ENCODE measurements around the gene RARRES2.

DNA sequence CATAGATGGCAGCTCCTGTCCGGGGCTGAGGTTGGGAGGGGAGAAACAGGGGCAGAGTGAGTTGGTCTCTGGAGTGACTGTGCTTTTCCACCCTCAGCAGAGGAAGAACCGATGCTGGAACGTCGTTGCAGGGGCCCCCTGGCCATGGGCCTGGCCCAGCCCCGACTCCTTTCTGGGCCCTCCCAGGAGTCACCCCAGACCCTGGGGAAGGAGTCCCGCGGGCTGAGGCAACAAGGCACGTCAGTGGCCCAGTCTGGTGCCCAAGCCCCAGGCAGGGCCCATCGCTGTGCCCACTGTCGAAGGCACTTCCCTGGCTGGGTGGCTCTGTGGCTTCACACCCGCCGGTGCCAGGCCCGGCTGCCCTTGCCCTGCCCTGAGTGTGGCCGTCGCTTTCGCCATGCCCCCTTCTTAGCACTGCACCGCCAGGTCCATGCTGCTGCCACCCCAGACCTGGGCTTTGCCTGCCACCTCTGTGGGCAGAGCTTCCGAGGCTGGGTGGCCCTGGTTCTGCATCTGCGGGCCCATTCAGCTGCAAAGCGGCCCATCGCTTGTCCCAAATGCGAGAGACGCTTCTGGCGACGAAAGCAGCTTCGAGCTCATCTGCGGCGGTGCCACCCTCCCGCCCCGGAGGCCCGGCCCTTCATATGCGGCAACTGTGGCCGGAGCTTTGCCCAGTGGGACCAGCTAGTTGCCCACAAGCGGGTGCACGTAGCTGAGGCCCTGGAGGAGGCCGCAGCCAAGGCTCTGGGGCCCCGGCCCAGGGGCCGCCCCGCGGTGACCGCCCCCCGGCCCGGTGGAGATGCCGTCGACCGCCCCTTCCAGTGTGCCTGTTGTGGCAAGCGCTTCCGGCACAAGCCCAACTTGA lies 29.9 kb upstream of the RARRES2 start:
- TF ChIP-seq, protein P1, sequence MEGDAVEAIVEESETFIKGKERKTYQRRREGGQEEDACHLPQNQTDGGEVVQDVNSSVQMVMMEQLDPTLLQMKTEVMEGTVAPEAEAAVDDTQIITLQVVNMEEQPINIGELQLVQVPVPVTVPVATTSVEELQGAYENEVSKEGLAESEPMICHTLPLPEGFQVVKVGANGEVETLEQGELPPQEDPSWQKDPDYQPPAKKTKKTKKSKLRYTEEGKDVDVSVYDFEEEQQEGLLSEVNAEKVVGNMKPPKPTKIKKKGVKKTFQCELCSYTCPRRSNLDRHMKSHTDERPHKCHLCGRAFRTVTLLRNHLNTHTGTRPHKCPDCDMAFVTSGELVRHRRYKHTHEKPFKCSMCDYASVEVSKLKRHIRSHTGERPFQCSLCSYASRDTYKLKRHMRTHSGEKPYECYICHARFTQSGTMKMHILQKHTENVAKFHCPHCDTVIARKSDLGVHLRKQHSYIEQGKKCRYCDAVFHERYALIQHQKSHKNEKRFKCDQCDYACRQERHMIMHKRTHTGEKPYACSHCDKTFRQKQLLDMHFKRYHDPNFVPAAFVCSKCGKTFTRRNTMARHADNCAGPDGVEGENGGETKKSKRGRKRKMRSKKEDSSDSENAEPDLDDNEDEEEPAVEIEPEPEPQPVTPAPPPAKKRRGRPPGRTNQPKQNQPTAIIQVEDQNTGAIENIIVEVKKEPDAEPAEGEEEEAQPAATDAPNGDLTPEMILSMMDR (IDR thresholded peaks at IDR 0.05): no peak
- TF ChIP-seq YY1 (IDR thresholded peaks at IDR 0.05; ENCODE audit: low read depth) (no peak), NFIC (IDR thresholded peaks at IDR 0.05; ENCODE audit: borderline replicate concordance) (no peak)

Measured in SK-N-SH (cell line).